Measurements from ENCODE around the gene HSPA2. TPM values are rescaled to one million over a fixed set of nuclear protein-coding genes. Genes with fewer than 3 reads are reported as not detected.

HSPA2 gene
- total RNA-seq, 2 experiments from 2014 or later = 1.5 to 1.9 TPM

- no peak for TF ChIP-seq CTCF (IDR thresholded peaks at IDR 0.05)
- Mint-ChIP-seq H3K9me3 (no peaks in the 10 kb centered on the region), H3K4me1 (ENCODE audit: low read depth) (peaks cover 43% of the 10 kb centered on the region), H3K27ac (no peak overlapping the region), H3K36me3 (ENCODE audit: low read depth) (peaks cover 6% of the 10 kb centered on the region), H3K4me3 (peak overlapping the region; percentile 98), H3K27me3 (peaks cover 6% of the 10 kb centered on the region)
- Histone ChIP-seq H3K36me3 (ENCODE audit: insufficient read depth, low read length) (no peaks in the 10 kb centered on the region), H3K4me3 (ENCODE audit: low read length) (peak overlapping the region; percentile 86), H3K27ac (ENCODE audit: low read depth in 1 of 2, low read length in 2 of 2) (no peak overlapping the region), H3K4me1 (ENCODE audit: insufficient read depth, low read length) (peaks cover 41% of the 10 kb centered on the region), H3K9me3 (ENCODE audit: control insufficient read depth in 1 of 2, insufficient read depth in 1 of 2, low read length in 2 of 2) (peaks cover 0 to 24% of the 10 kb centered on the region in 2 experiments), H3K27me3 (ENCODE audit: control insufficient read depth in 1 of 2, insufficient read depth in 2 of 2, low read length in 2 of 2) (no peaks in the 10 kb centered on the region)
- POLR2A ChIA-PET = interaction anchor here (0.6 to 5.3 kb wide), 8 partner anchors 8 to 1254 kb away, joined by 3 to 67 read pairs (median 4); partner anchors contain the start of genes CHURC1, PPP1R36, ZBTB1 and ZBTB25
- intact Hi-C loops (cut with DNase I, micrococcal nuclease) = loop anchor here (2.0 to 10.0 kb wide), 4 partner anchors 39 to 997 kb away; partner anchors contain the start of genes CHURC1 (in 1 of the 2), PPP2R5E (in 1 of the 2) and ZBTB25 (in 1 of the 2)
- ATAC-seq (ENCODE audit: poor library complexity) (no peak), DNase-seq (peak in 7 of 14 experiments; percentile 3 to 59 (median 15))
- CTCF ChIA-PET = no interaction called here
These were observed 875 bp downstream of the HSPA2 start for GRCh38 chr14:64541261-64541971.

GRCh38 chr14:64541972-64542835, 1.7 kb downstream of the HSPA2 start:
- ATAC-seq (ENCODE audit: poor library complexity) (no peak), DNase-seq (peak in 3 of 14 experiments; percentile 14 to 42 (median 29))
- peaks cover 0 to 24% of the 10 kb centered on the region in 2 experiments for H3K9me3 ChIP-seq (ENCODE audit: control insufficient read depth in 1 of 2, insufficient read depth in 1 of 2, low read length in 2 of 2)
- POLR2A ChIA-PET = interaction anchor here (0.6 to 5.3 kb wide), 9 partner anchors 11 to 1253 kb away, joined by 3 to 67 read pairs (median 3); partner anchors contain the start of genes MTHFD1, ZBTB1 and ZBTB25
- CTCF ChIA-PET = no interaction called here
- H3K27me3 Mint-ChIP-seq = peaks cover 6% of the 10 kb centered on the region
- H3K36me3 Mint-ChIP-seq (ENCODE audit: low read depth) = peaks cover 6% of the 10 kb centered on the region
- peaks cover 43% of the 10 kb centered on the region for H3K4me1 Mint-ChIP-seq (ENCODE audit: low read depth)
- H3K27ac Mint-ChIP-seq = peak overlapping the region; percentile 2
- peak overlapping the region; percentile 86 for H3K4me3 ChIP-seq (ENCODE audit: low read length)
- H3K4me1 ChIP-seq (ENCODE audit: insufficient read depth, low read length) = peaks cover 41% of the 10 kb centered on the region
- no peaks in the 10 kb centered on the region for H3K27me3 ChIP-seq (ENCODE audit: control insufficient read depth in 1 of 2, insufficient read depth in 2 of 2, low read length in 2 of 2)
- intact Hi-C loops (cut with DNase I, micrococcal nuclease) = loop anchor here (2.0 to 10.0 kb wide), 4 partner anchors 39 to 997 kb away; partner anchors contain the start of genes CHURC1 (in 1 of the 2), PPP2R5E (in 1 of the 2) and ZBTB25 (in 1 of the 2)
- no peaks in the 10 kb centered on the region for H3K36me3 ChIP-seq (ENCODE audit: insufficient read depth, low read length)
- no peaks in the 10 kb centered on the region for H3K9me3 Mint-ChIP-seq
- H3K27ac ChIP-seq (ENCODE audit: low read depth in 1 of 2, low read length in 2 of 2) = no peak overlapping the region
- peak overlapping the region; percentile 98 for H3K4me3 Mint-ChIP-seq
- TF ChIP-seq CTCF (IDR thresholded peaks at IDR 0.05) = no peak

- ChIA-PET CTCF (no interaction called here), POLR2A (interaction anchor here (0.7 to 1.4 kb wide), 4 partner anchors 12 to 155 kb away, joined by 3 to 6 read pairs (median 3); partner anchors contain the start of gene MTHFD1)
- peak overlapping the region; percentile 98 for H3K4me3 Mint-ChIP-seq
- ATAC-seq (ENCODE audit: poor library complexity) (no peak), DNase-seq (no peak)
- peaks cover 6% of the 10 kb centered on the region for H3K27me3 Mint-ChIP-seq
- H3K4me3 ChIP-seq (ENCODE audit: low read length) = peak overlapping the region; percentile 86
- H3K36me3 ChIP-seq (ENCODE audit: insufficient read depth, low read length) = no peaks in the 10 kb centered on the region
- H3K4me1 Mint-ChIP-seq (ENCODE audit: low read depth) = peaks cover 43% of the 10 kb centered on the region
- H3K36me3 Mint-ChIP-seq (ENCODE audit: low read depth) = peaks cover 6% of the 10 kb centered on the region
- no peak overlapping the region for H3K27ac ChIP-seq (ENCODE audit: low read depth in 1 of 2, low read length in 2 of 2)
- H3K4me1 ChIP-seq (ENCODE audit: insufficient read depth, low read length) = peaks cover 41% of the 10 kb centered on the region
- TF ChIP-seq CTCF (IDR thresholded peaks at IDR 0.05) = no peak
- no peak overlapping the region for H3K27ac Mint-ChIP-seq
- peaks cover 0 to 24% of the 10 kb centered on the region in 2 experiments for H3K9me3 ChIP-seq (ENCODE audit: control insufficient read depth in 1 of 2, insufficient read depth in 1 of 2, low read length in 2 of 2)
- no peaks in the 10 kb centered on the region for H3K27me3 ChIP-seq (ENCODE audit: control insufficient read depth in 1 of 2, insufficient read depth in 2 of 2, low read length in 2 of 2)
- no peaks in the 10 kb centered on the region for H3K9me3 Mint-ChIP-seq
- intact Hi-C loops (cut with DNase I, micrococcal nuclease) = loop anchor here in 1 of 2 experiments (10.0 kb wide), 2 partner anchors 372 to 998 kb away; partner anchors contain the start of genes CHURC1 and PPP2R5E
These were observed 2.3 kb downstream of the HSPA2 start for GRCh38 chr14:64542836-64543201.
